Ovary (tissue), 3 donors: ENCODE measurements around the gene GOLGA2.

ENCODE experiments used
- EP300 ChIP-seq: sonication (generic); formaldehyde crosslinking; IDR thresholded peaks from one replicate; pipeline ENCODE4 v1.6.1; 2017; ENCODE audit warnings: antibody characterized with exemption
- POLR2A ChIP-seq: fragments of 450-650 bp; IDR thresholded peaks from one replicate; pipeline ENCODE4 v1.6.1; 2017; ENCODE audit warnings: antibody characterized with exemption, mild to moderate bottlenecking, moderate library complexity
- TF ChIP-seq, protein P1 (sequence below), 3 donors: fragments of 450-650 bp in 2 of 3; fragments of 200-600 bp in 1 of 3; IDR thresholded peaks; one replicate each; pipeline versions ENCODE4 v1.5.1 to v1.8.0; 2016 to 2022; ENCODE audit warnings: antibody characterized with exemption in 3 of 3, mild to moderate bottlenecking in 1 of 3
- donor health status: DM: no; HTN: no; CAD: no.

GRCh38 chr9:128206916-128207910 lies 68.6 kb downstream of the GOLGA2 start:
- no peak for TF ChIP-seq POLR2A
- TF ChIP-seq, protein P1, sequence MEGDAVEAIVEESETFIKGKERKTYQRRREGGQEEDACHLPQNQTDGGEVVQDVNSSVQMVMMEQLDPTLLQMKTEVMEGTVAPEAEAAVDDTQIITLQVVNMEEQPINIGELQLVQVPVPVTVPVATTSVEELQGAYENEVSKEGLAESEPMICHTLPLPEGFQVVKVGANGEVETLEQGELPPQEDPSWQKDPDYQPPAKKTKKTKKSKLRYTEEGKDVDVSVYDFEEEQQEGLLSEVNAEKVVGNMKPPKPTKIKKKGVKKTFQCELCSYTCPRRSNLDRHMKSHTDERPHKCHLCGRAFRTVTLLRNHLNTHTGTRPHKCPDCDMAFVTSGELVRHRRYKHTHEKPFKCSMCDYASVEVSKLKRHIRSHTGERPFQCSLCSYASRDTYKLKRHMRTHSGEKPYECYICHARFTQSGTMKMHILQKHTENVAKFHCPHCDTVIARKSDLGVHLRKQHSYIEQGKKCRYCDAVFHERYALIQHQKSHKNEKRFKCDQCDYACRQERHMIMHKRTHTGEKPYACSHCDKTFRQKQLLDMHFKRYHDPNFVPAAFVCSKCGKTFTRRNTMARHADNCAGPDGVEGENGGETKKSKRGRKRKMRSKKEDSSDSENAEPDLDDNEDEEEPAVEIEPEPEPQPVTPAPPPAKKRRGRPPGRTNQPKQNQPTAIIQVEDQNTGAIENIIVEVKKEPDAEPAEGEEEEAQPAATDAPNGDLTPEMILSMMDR (IDR thresholded peaks at IDR 0.05): no peak
- no peak for TF ChIP-seq EP300
